GM12872 (cell line): Measurements from ENCODE around the gene LTBP3.

ENCODE experiments used
- TF ChIP-seq, protein P1 (sequence below): IDR thresholded peaks from 3 replicates; pipeline ENCODE4 v1.5.1; 2011; ENCODE audit warnings: low read depth, mild to moderate bottlenecking, low read length, moderate library complexity; ENCODE audit not compliant: insufficient read depth

The LTBP3 gene

DNA sequence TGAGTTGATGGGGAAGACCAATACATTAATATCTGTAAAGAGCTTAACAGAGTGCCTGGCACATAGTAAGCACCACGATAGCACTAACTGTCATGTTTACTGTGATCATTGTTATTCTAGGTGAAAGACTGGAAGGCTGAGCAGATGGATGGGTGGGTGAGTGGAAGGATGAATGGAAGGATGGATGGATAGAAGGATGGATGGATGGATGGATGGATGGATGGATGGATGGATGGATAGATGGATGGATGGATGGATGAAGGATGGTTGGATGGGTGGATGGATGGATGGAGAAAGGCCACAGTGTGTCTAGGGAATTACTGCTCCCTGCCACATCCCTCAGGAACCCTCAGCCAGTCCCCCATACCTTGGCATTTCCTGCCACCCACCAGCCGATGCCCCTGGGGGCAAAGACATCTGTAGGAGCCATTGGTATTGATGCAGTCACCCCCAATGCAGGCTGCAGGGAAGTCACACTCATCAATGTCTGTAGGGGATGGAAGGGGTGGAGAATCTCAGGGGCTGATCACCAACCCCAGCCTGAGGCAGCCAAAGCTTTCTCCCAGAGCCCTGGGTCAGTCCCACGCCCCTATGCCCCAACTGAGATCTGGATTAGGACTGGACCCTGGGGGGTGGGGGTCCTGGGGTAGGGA, 15.3 kb downstream of the LTBP3 start:
- TF ChIP-seq, protein P1, sequence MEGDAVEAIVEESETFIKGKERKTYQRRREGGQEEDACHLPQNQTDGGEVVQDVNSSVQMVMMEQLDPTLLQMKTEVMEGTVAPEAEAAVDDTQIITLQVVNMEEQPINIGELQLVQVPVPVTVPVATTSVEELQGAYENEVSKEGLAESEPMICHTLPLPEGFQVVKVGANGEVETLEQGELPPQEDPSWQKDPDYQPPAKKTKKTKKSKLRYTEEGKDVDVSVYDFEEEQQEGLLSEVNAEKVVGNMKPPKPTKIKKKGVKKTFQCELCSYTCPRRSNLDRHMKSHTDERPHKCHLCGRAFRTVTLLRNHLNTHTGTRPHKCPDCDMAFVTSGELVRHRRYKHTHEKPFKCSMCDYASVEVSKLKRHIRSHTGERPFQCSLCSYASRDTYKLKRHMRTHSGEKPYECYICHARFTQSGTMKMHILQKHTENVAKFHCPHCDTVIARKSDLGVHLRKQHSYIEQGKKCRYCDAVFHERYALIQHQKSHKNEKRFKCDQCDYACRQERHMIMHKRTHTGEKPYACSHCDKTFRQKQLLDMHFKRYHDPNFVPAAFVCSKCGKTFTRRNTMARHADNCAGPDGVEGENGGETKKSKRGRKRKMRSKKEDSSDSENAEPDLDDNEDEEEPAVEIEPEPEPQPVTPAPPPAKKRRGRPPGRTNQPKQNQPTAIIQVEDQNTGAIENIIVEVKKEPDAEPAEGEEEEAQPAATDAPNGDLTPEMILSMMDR, result no peak

DNA sequence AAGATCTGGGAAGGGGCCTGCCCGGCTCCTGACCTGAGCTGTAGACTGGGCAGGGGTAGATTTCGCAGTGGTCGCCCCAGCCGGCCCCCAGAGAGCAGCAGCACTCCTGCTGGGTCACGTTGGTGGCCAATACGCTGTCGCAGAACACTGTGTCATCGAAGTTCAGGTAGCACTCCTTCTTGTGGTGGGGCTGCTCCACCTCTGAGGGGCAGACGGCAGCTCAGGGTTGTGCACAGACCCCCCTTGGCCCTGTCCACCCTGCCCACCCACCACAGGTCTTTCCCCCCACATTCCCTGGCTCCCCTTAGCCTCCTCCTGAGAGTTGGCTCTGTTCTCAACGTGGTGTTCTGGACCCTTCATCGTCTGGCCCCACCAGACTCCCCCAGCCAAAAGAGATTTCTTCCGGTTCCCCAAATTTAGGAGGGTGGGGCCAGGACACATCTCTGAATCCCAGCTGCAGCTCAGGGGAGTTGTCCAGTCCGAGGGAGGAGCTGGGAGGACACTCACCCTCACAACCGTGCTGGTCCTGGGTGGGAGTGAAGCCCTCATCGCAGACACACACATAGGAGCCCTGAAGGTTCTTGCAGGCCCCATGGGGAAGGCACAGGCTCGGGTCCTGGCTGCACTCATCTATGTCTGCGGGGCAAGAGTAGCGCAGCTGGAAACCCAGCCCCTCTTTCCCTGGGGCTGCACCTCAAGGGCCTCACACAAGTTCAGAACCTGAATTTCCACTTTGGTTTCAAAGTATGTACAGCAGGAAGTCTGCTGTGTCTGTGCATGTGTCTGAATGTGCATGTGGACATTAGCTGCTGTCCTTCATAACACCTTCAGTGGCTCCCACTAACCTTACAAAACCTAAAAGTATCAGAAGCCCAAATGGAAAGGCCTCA, 16.8 kb downstream of the LTBP3 start:
- TF ChIP-seq, protein P1, result no peak

DNA sequence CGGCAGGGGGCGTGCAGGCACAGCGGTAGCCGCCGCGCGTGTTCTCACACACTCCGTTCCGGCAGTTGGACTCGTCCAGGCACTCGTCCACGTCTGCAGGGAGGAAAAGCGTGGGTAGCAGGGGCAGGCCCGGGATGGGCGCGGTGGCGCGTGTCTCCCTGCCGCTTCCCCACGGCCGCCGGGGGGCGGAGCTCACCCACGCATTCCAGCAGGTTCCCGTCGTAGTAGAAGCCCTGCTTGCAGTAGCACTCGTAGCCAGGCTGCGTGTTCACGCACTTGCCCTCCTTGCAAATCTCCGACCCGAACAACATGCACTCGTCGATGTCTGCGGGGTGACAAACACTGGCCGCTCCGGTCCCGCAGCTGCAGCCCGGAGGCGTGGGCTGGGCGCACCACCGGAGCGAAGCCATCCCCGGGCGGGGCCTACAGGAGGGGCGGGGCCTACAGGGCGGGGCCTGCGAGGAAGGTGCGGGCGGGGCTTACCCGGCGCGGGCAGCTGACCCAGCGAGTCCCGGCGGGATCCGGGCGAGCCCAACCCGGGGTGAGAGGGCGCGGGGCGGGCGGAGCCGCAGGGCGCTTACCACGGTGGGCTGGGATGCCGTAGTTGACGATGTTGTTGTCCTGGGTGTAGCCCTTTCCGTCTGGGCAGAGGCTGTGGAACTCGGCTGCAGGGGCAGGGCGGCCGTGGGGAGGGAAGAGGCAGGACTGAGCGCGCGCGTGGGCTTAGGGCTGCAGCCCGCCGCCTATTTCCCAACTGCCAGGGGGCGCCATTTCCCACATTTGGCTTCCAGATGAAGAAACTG, 17.7 kb downstream of the LTBP3 start:
- TF ChIP-seq, protein P1, result peak; percentile 82

DNA sequence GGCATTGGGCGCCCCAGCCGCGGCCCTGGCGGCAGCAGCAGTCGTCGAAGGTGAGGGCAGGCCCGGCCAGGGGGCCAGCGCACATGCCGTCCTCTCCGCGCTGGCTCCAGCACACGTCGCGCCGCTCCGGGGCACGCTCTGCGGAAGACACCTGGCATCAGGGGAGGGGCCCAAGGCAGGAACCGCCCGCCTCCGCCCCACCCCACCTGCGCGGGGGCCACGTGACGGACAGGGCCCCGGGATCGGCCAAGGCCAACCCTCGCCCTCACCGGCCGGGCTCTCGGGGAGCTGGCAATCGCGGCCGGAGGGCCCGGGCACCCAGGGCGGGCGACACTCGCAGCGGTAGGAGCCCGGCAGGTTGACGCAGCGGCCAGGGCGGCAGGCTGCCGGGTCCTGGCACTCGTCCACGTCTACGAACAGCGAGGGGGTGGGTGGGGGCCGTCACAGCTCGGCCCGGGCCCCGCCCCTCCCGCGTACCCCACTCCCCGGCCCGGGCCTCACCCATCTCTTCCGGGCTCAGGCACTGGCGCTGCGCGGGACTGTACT, 18.3 kb downstream of the LTBP3 start:
- TF ChIP-seq, protein P1, result no peak

DNA sequence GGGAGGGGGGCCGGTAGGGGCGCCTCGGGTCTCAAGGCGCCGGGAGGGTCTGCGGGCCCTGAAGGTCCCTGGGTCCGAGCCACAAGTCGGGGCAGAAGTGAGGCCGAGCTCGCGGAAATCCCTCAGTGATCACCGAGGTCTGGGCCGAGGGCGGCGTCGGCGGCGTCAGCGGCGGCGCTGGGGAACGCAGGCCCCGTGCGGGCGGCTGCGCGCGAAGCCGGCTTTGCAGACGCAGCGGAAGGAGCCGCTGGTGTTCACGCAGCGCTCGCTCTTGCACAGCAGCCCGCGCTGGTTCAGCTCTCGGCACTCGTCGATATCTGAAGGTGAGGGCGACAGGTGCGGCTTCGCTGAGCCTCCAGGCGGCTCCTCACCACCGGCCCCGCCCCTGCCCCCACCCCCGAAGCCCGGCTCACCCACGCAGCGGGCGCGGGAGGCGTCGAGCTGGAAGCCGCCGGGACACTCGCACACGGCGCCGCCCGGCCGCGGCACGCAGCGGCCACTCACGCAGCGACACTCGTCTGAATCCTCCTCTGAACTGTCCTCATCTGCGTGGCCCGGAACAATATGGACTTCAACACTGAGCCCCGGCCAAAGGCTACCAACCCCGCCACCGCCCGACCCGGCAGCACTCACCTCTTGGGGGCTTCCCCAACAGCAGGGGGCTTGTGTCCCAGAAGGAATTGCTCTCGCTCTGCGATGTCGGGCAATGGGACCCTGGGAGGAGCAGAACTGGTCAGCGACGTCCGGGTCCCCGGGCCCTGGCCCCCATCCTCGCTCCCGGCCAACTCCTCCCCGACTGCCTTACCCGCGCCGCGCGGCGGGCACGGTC, 19.0 kb downstream of the LTBP3 start:
- TF ChIP-seq, protein P1, result no peak

DNA sequence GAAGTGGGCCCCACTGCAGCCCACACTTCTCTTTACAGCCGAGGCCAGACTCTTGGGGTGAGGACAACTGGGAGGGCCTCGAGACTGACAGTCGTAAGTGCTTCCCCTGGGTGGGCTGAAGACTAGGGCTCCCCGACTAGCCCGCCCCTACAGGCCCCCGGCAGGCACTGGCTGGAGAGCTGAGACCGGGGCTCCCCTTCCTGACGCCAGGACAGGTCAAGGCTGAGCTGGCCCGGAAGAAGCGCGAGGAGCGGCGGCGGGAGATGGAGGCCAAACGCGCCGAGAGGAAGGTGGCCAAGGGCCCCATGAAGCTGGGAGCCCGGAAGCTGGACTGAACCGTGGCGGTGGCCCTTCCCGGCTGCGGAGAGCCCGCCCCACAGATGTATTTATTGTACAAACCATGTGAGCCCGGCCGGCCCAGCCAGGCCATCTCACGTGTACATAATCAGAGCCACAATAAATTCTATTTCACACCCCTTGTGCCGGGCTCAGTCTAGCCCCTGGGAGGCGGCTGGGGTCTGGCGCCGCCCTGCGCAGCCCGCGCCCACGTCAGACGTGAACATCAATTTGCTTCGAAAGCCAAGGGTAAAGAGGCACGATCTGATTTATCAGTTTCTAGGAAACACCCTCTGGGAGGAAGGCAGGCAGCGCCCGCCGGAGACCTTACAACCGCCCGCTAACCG, 19.8 kb downstream of the LTBP3 start:
- TF ChIP-seq, protein P1, result no peak
